Suprapubic skin (tissue), 4 donors: Measurements from ENCODE around the gene AMPH. TPM values are rescaled to one million over a fixed set of nuclear protein-coding genes. Genes with fewer than 3 reads are reported as not detected.

Experiments used
- DNase-seq, 2 donors: peaks; one replicate each; pipeline ENCODE4 v3.0.0-alpha.2; 2019; ENCODE audit warnings: low spot score in 2 of 2
- H3K27ac ChIP-seq: fragments of 200-600 bp; sonication (generic); one replicate; pipeline ENCODE4 v1.5.1; 2019
- H3K27me3 ChIP-seq: fragments of 200-600 bp; sonication (generic); one replicate; pipeline ENCODE4 v1.5.1; 2019
- H3K36me3 ChIP-seq: fragments of 200-600 bp; sonication (generic); one replicate; pipeline ENCODE4 v1.5.1; 2019
- H3K4me1 ChIP-seq: fragments of 200-600 bp; sonication (generic); one replicate; pipeline ENCODE4 v1.5.1; 2019
- H3K4me3 ChIP-seq: fragments of 200-600 bp; sonication (generic); one replicate; pipeline ENCODE4 v1.5.1; 2019; ENCODE audit warnings: mild to moderate bottlenecking
- H3K9me3 ChIP-seq: fragments of 200-600 bp; sonication (generic); one replicate; pipeline ENCODE4 v1.5.1; 2019
- CTCF ChIP-seq, 2 donors: fragments of 200-600 bp in 1 of 2; fragments of 450-650 bp in 1 of 2; sonication (generic) in 1 of 2; IDR thresholded peaks; one replicate each; pipeline ENCODE4 v1.5.1; 2016 to 2019; ENCODE audit warnings: antibody characterized with exemption in 2 of 2, mild to moderate bottlenecking in 1 of 2, moderate library complexity in 1 of 2
- EP300 ChIP-seq: sonication (generic); formaldehyde crosslinking; IDR thresholded peaks from one replicate; pipeline ENCODE4 v1.6.1; 2017; ENCODE audit warnings: antibody characterized with exemption
- POLR2A ChIP-seq, 2 donors: fragments of 450-650 bp; IDR thresholded peaks; one replicate each; pipeline ENCODE4 v1.6.1; 2017; ENCODE audit warnings: antibody characterized with exemption in 2 of 2, mild to moderate bottlenecking in 2 of 2, moderate library complexity in 2 of 2
- POLR2AphosphoS5 ChIP-seq, 3 donors: sonication (generic); formaldehyde crosslinking; IDR thresholded peaks; one replicate each; pipeline ENCODE4 v1.6.1; 2017; ENCODE audit warnings: antibody characterized with exemption in 3 of 3
- WGBS: methylation state at CpG from one replicate; pipeline ENCODE4 v1.1.5; 2018; 5-methylcytosine and 5-hydroxymethylcytosine counted together
- total RNA-seq, 4 donors: library from RNA; depleted of rRNA; stranded (reverse); fragments of >200 nt; gene quantifications; one replicate each; pipeline ENCODE4 v1.1.0, GENCODE V29; 2016

The AMPH gene
- total RNA-seq, 4 donors from 2014 or later = 1.7 to 6.3 (median 2.3) TPM

- no peak for TF ChIP-seq CTCF (IDR thresholded peaks at IDR 0.05)
- TF ChIP-seq EP300 = no peak
- TF ChIP-seq POLR2A (IDR thresholded peaks at IDR 0.05) = no peak
- TF ChIP-seq POLR2AphosphoS5 (IDR thresholded peaks at IDR 0.05) = no peak
- Histone ChIP-seq H3K4me3 (no peak overlapping the region), H3K36me3 (no peaks in the 10 kb centered on the region), H3K27me3 (no peaks in the 10 kb centered on the region), H3K27ac (no peak overlapping the region), H3K9me3 (no peaks in the 10 kb centered on the region), H3K4me1 (no peaks in the 10 kb centered on the region)
- WGBS = 88% methylated on average over 4 of the region's 4 CpGs
- no peak for DNase-seq
These were observed 36.2 kb downstream of the AMPH start for GRCh38 chr7:38594949-38595348.

GRCh38 chr7:38592737-38593288 is 38.4 kb downstream of the AMPH start:
- no peaks in the 10 kb centered on the region for H3K27me3 ChIP-seq
- H3K4me3 ChIP-seq = no peak overlapping the region
- no peaks in the 10 kb centered on the region for H3K36me3 ChIP-seq
- WGBS = 78% methylated on average over 2 of the region's 2 CpGs
- no peaks in the 10 kb centered on the region for H3K9me3 ChIP-seq
- no peak for DNase-seq
- no peak overlapping the region for H3K27ac ChIP-seq
- H3K4me1 ChIP-seq = no peaks in the 10 kb centered on the region
- TF ChIP-seq EP300 (no peak), POLR2A (IDR thresholded peaks at IDR 0.05) (no peak), POLR2AphosphoS5 (IDR thresholded peaks at IDR 0.05) (no peak), CTCF (IDR thresholded peaks at IDR 0.05) (no peak)

GRCh38 chr7:38585572-38586354 is 45.4 kb downstream of the AMPH start:
- no peak overlapping the region for H3K4me3 ChIP-seq
- DNase-seq = no peak
- no peaks in the 10 kb centered on the region for H3K9me3 ChIP-seq
- no peak overlapping the region for H3K27ac ChIP-seq
- H3K4me1 ChIP-seq = no peaks in the 10 kb centered on the region
- WGBS = 78% methylated on average over 6 of the region's 6 CpGs
- H3K36me3 ChIP-seq = no peaks in the 10 kb centered on the region
- TF ChIP-seq EP300 = no peak
- TF ChIP-seq POLR2AphosphoS5 (IDR thresholded peaks at IDR 0.05) = no peak
- TF ChIP-seq POLR2A (IDR thresholded peaks at IDR 0.05) = no peak
- TF ChIP-seq CTCF (IDR thresholded peaks at IDR 0.05) = no peak
- no peaks in the 10 kb centered on the region for H3K27me3 ChIP-seq

- H3K4me3 ChIP-seq = no peak overlapping the region
- H3K27ac ChIP-seq = no peak overlapping the region
- no peaks in the 10 kb centered on the region for H3K36me3 ChIP-seq
- no peak for DNase-seq
- H3K9me3 ChIP-seq = no peaks in the 10 kb centered on the region
- TF ChIP-seq EP300 = no peak
- TF ChIP-seq CTCF (IDR thresholded peaks at IDR 0.05) = no peak
- no peak for TF ChIP-seq POLR2A (IDR thresholded peaks at IDR 0.05)
- TF ChIP-seq POLR2AphosphoS5 (IDR thresholded peaks at IDR 0.05) = no peak
- WGBS = 58% methylated on average over 11 of the region's 11 CpGs
- H3K4me1 ChIP-seq = no peaks in the 10 kb centered on the region
- H3K27me3 ChIP-seq = no peaks in the 10 kb centered on the region
These were observed 46.5 kb downstream of the AMPH start for GRCh38 chr7:38584443-38585210.

- WGBS = 87% methylated on average over 5 of the region's 5 CpGs
- Histone ChIP-seq H3K9me3 (no peaks in the 10 kb centered on the region), H3K4me3 (no peak overlapping the region), H3K27me3 (no peaks in the 10 kb centered on the region), H3K36me3 (no peaks in the 10 kb centered on the region), H3K4me1 (no peaks in the 10 kb centered on the region), H3K27ac (no peak overlapping the region)
- TF ChIP-seq EP300 (no peak), POLR2AphosphoS5 (IDR thresholded peaks at IDR 0.05) (no peak), CTCF (IDR thresholded peaks at IDR 0.05) (no peak), POLR2A (IDR thresholded peaks at IDR 0.05) (no peak)
- DNase-seq = no peak
These were observed 50.7 kb downstream of the AMPH start for GRCh38 chr7:38580485-38580884.
